Natural killer cell (primary cell): ENCODE results near the gene RTL3. TPM values are rescaled to one million over a fixed set of nuclear protein-coding genes. Genes with fewer than 3 reads are reported as not detected.

Experiments used
- ATAC-seq, 3 donors: fragments of 150-1000 bp in 2 of 3; fragments of 200-7000 bp in 1 of 3; cut with Tn5 transposase; 1 replicate in 1 of 3; 2 replicates in 2 of 3; pipeline ENCODE4 v1.10.0; 2021; ENCODE audit warnings: mild to moderate bottlenecking in 2 of 3, moderate library complexity in 2 of 3
- DNase-seq, 2 donors: peaks; one replicate each; pipeline versions ENCODE4 v3.0.0 to v3.0.0-alpha.2; 2013 to 2021; ENCODE audit warnings: mixed read lengths in 1 of 2
- H3K27ac ChIP-seq: one replicate; pipeline ENCODE4 v1.5.1; 2013; ENCODE audit warnings: mild to moderate bottlenecking, low read length
- H3K27me3 ChIP-seq: one replicate; pipeline ENCODE4 v1.6.1; 2013; ENCODE audit warnings: low read length; ENCODE audit not compliant: control insufficient read depth, insufficient read depth
- H3K36me3 ChIP-seq: one replicate; pipeline ENCODE4 v1.6.1; 2013; ENCODE audit warnings: low read length; ENCODE audit not compliant: control insufficient read depth, insufficient read depth
- H3K4me1 ChIP-seq: one replicate; pipeline ENCODE4 v1.6.1; 2013; ENCODE audit warnings: low read length; ENCODE audit not compliant: control insufficient read depth, insufficient read depth
- H3K4me3 ChIP-seq: one replicate; pipeline ENCODE4 v1.5.1; 2013; ENCODE audit warnings: low read length
- H3K9me3 ChIP-seq: one replicate; pipeline ENCODE4 v1.6.1; 2013; ENCODE audit warnings: low read length; ENCODE audit not compliant: control insufficient read depth, insufficient read depth
- H3K27ac Mint-ChIP-seq, 2 donors: one replicate each; pipeline ENCODE4 v1.8.0; 2022; ENCODE audit warnings: mild to moderate bottlenecking in 2 of 2, mixed read lengths in 2 of 2, moderate library complexity in 1 of 2
- H3K27me3 Mint-ChIP-seq, 2 donors: one replicate each; pipeline ENCODE4 v1.8.0; 2022; ENCODE audit warnings: low read depth in 2 of 2, mixed read lengths in 2 of 2
- H3K36me3 Mint-ChIP-seq: one replicate; pipeline ENCODE4 v1.8.0; 2022; ENCODE audit warnings: mixed read lengths
- H3K4me1 Mint-ChIP-seq, 2 donors: one replicate each; pipeline ENCODE4 v1.8.0; 2022; ENCODE audit warnings: mixed read lengths in 2 of 2
- H3K4me3 Mint-ChIP-seq: one replicate; pipeline ENCODE4 v1.8.0; 2022; ENCODE audit warnings: mild to moderate bottlenecking, moderate library complexity, mixed read lengths
- H3K9me3 Mint-ChIP-seq, 2 donors: one replicate each; pipeline ENCODE4 v1.8.0; 2022; ENCODE audit warnings: mixed read lengths in 2 of 2
- WGBS: methylation state at CpG from one replicate; pipeline ENCODE4 v1.1.7; 2013; ENCODE audit warnings: missing lambda C conversion rate; ENCODE audit not compliant: insufficient coverage; 5-methylcytosine and 5-hydroxymethylcytosine counted together
- intact Hi-C: fragments of 100-400 bp; cut with micrococcal nuclease; formaldehyde crosslinking; loops from one replicate; pipeline ENCODE4 v1.14.2; 2022
- total RNA-seq, 4 donors: library from RNA; stranded (reverse); fragments of 120-200 nt in 1 of 4; gene quantifications; one replicate each; pipeline versions ENCODE4 v1.2.3 to v1.2.4, GENCODE V29; 2013 to 2022
- TF ChIP-seq, protein P1 (sequence below): fragments of 200-600 bp; IDR thresholded peaks from one replicate; pipeline ENCODE4 v1.8.0; 2022; ENCODE audit warnings: antibody characterized with exemption

The RTL3 gene
- total RNA-seq, 3 donors from 2014 or later (not counting 1 experiment from before 2014, with no cell fraction given), result not detected

DNA sequence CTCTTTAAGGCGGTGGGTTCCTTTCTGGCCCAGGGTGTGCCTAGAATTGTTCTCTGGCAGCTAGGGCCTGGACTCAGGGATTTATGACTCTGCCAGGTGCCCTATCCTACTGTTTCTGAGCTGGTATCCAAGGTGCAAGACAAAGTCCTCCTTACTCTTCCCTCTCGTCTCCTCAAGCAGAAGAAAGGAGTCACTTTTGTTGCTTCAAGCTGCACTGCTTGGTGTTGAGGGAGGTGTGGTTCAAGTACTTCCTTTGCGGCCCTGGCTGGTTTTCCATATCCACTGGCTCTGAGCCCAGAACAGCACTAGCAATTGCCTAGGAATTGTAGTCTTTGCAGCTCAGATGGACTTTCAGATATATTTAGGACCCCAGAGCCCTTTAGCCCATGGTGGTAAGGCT, 39.3 kb downstream of the RTL3 start:
- Histone ChIP-seq H3K4me1 (no peaks in the 10 kb centered on the region), H3K36me3 (no peaks in the 10 kb centered on the region), H3K9me3 (no peaks in the 10 kb centered on the region), H3K27me3 (no peaks in the 10 kb centered on the region), H3K27ac (no peak overlapping the region), H3K4me3 (no peak overlapping the region)
- Mint-ChIP-seq H3K27me3 (peaks cover 0 to 38% of the 10 kb centered on the region in 2 donors), H3K36me3 (no peaks in the 10 kb centered on the region), H3K4me1 (no peaks in the 10 kb centered on the region), H3K9me3 (no peaks in the 10 kb centered on the region), H3K4me3 (no peak overlapping the region), H3K27ac (no peak overlapping the region)
- WGBS, result 81% methylated on average over 2 of the region's 3 CpGs
- TF ChIP-seq, protein P1, sequence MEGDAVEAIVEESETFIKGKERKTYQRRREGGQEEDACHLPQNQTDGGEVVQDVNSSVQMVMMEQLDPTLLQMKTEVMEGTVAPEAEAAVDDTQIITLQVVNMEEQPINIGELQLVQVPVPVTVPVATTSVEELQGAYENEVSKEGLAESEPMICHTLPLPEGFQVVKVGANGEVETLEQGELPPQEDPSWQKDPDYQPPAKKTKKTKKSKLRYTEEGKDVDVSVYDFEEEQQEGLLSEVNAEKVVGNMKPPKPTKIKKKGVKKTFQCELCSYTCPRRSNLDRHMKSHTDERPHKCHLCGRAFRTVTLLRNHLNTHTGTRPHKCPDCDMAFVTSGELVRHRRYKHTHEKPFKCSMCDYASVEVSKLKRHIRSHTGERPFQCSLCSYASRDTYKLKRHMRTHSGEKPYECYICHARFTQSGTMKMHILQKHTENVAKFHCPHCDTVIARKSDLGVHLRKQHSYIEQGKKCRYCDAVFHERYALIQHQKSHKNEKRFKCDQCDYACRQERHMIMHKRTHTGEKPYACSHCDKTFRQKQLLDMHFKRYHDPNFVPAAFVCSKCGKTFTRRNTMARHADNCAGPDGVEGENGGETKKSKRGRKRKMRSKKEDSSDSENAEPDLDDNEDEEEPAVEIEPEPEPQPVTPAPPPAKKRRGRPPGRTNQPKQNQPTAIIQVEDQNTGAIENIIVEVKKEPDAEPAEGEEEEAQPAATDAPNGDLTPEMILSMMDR, result no peak
- ATAC-seq (no peak), DNase-seq (no peak)
- intact Hi-C loops, result no loop called here

DNA sequence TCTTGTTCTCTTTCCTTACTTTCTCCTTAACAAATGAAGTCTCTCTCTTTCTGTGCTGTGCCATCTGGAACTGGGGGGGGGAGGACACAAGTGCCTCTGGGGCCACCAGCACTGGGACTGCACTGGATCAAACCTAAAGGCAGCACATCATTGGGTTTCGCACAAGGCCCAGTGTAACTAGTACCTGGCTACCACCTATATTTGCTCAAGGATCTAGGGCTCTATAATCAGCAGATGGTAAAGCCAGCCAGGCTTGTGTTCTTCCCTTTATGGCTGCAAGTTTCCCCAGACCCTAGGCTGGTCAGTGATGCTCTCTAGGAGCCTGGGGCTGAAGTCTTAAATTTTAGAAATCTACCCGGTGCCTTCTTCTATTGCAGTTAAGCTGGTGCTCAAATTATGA, 40.1 kb downstream of the RTL3 start:
- no peak for ATAC-seq
- H3K4me3 ChIP-seq, result no peak overlapping the region
- H3K4me1 ChIP-seq, result no peaks in the 10 kb centered on the region
- no peaks in the 10 kb centered on the region for H3K36me3 ChIP-seq
- no peaks in the 10 kb centered on the region for H3K4me1 Mint-ChIP-seq
- no peak for DNase-seq
- H3K27me3 ChIP-seq, result no peaks in the 10 kb centered on the region
- H3K36me3 Mint-ChIP-seq, result no peaks in the 10 kb centered on the region
- TF ChIP-seq, protein P1, result no peak
- H3K27ac Mint-ChIP-seq, result no peak overlapping the region
- no peaks in the 10 kb centered on the region for H3K9me3 Mint-ChIP-seq
- no peak overlapping the region for H3K4me3 Mint-ChIP-seq
- H3K27me3 Mint-ChIP-seq, result peaks cover 0 to 38% of the 10 kb centered on the region in 2 donors
- intact Hi-C loops, result no loop called here
- no peaks in the 10 kb centered on the region for H3K9me3 ChIP-seq
- H3K27ac ChIP-seq, result no peak overlapping the region
- 93% methylated on average over 2 of the region's 2 CpGs for WGBS

DNA sequence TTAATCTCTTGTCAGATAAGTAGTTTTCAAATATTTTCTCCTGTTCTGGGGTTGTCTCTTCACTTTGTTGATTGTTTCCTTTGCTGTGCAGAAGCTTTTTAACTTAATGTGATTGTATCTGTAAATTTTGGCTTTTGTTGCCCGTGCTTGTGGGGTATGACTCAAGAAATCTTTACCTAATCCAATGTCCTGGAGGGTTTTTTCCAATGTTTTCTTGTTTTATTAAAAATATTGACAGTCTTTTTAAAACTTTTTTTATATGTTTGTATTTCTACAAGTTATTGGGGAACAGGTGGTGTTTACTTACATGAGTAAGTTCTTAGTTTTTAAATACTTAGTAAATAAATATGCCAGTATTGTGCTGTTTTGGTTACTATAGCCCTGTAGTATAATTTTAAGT, 44.9 kb downstream of the RTL3 start:
- no peaks in the 10 kb centered on the region for H3K9me3 Mint-ChIP-seq
- ATAC-seq, result no peak
- no peaks in the 10 kb centered on the region for H3K36me3 Mint-ChIP-seq
- no peak overlapping the region for H3K4me3 Mint-ChIP-seq
- peaks cover 2 to 29% of the 10 kb centered on the region in 2 donors for H3K27me3 Mint-ChIP-seq
- no peaks in the 10 kb centered on the region for H3K4me1 Mint-ChIP-seq
- DNase-seq, result no peak
- no peaks in the 10 kb centered on the region for H3K9me3 ChIP-seq
- no peaks in the 10 kb centered on the region for H3K4me1 ChIP-seq
- H3K27ac ChIP-seq, result no peak overlapping the region
- no peak overlapping the region for H3K4me3 ChIP-seq
- TF ChIP-seq, protein P1, result no peak
- WGBS, result no CpG with 5 or more reads among the region's 1 CpG
- H3K27ac Mint-ChIP-seq, result no peak overlapping the region
- intact Hi-C loops, result no loop called here
- no peaks in the 10 kb centered on the region for H3K27me3 ChIP-seq
- H3K36me3 ChIP-seq, result no peaks in the 10 kb centered on the region

Other genes starting within 250 kb of the RTL3 start
- gene LPAR4, start 88.4 kb upstream of the RTL3 start, total RNA-seq, result not detected